GM19193 (cell line): ENCODE results near the gene RNF224.

Experiments used
- POLR2A ChIP-seq: IDR thresholded peaks from 4 replicates; pipeline ENCODE4 v1.6.1; 2011; ENCODE audit not compliant: insufficient read depth, insufficient read length; ENCODE audit errors: extremely low read depth

The RNF224 gene

DNA sequence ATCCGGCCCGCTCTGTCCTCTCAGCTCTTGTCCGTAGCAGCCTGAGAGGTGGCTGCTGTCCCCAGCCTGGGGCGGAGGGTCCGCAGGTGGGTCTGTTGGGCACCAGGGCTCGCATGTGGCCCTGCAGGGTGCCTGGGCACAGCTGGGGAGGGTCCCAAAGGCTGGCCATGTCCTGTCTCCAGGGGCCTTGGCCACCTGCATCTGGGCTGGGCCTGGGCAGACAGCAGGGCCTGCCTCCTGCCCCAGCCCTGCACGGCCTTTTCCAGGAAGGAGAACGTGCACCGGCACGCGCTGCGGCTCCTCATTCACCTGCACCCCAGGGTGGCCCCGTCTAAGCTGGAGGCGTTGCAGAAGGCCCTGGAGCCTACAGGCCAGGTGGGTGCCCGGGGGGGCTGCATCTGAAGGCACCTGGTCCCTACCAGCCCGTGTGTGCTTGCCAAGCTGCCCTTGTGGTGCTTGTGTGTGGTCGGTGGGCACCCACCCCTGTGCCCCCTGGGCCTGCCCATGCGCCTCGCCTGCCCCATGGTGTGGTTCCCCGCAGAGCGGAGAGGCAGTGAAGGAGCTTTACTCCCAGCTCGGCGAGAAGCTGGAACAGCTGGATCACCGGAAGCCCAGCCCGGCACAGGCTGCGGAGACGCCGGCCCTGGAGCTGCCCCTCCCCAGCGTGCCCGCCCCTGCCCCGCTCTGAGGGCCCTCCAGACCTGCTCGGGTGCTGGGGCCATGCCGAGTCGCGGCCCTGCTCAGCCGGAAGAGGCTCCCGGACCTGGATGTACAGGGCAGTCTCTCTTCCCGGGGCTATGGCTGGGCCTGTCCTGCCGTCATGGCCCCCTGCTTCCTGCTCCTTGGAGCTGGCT is 45.2 kb downstream of the RNF224 start:
- TF ChIP-seq POLR2A, result no peak

DNA sequence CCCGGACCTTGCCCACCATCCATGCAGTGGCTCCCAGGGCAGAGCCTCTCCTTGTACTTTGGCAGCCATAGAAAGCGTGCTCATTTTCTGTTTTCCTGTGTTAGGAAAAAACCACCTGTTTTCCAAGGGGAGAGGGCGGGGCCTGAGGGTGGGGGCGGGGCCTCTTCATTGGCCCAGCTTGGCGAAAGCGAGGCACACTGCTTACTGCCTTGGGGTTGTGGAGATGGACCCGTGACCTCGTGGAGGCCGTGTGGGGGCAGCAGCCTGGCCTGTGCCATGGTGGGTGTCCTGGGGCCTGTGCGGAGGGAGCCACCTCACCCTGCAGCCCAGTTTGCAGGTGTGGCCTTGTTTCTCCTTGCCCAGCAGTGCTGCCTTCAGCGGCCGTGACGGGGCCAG is 45.8 kb downstream of the RNF224 start:
- TF ChIP-seq POLR2A, result no peak

DNA sequence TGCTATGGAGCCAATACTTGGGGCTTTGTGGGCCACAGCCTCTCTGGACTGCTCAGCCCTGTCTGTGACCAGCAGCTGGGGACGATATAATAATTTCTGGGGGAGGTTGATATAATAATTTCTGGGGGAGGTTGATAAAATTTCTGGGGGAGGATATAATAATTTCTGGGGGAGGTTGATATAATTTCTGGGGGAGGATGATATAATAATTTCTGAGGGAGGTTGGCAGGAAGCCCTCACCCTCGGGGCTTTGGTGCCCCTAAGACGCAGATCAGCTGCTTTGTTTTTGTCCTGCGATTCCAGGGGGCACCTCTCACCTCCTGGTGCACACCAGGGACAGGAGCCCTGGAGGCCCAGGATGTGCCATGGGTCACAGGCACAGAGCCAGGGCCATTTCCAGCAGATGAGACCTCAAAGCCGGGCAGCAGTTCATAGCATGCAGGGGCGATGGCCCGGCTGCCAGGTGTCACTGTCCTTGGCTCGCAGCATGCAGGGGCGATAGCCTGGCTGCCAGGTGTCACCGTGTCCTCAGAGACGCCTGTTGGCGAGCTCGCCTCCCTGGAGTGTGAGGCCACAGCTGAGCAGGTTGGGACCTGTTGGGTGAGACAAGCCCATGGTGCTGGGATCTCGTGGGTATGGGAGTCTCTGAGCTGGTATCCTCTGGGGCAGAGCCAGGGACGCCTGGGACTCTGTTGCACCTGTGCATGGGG is 46.5 kb downstream of the RNF224 start:
- no peak for TF ChIP-seq POLR2A

DNA sequence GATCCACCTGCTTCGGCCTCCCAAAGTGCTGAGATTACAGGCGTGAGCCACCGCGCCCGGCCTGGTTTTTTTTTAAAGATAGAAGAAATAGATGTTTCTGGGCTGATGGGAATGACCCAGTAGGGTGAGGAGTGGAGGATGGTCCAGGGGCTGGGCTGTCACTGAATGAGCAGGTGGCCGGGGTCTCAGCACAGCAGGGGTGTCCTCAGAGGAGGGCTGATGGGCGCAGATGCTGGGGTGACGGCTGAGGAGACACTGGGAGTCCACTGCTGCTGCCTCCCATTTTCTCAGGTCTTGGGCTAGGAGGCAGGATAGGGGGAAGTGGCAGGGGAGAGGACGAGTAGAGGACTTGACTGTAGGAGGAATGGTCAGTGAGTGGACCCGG is 47.9 kb downstream of the RNF224 start:
- no peak for TF ChIP-seq POLR2A

DNA sequence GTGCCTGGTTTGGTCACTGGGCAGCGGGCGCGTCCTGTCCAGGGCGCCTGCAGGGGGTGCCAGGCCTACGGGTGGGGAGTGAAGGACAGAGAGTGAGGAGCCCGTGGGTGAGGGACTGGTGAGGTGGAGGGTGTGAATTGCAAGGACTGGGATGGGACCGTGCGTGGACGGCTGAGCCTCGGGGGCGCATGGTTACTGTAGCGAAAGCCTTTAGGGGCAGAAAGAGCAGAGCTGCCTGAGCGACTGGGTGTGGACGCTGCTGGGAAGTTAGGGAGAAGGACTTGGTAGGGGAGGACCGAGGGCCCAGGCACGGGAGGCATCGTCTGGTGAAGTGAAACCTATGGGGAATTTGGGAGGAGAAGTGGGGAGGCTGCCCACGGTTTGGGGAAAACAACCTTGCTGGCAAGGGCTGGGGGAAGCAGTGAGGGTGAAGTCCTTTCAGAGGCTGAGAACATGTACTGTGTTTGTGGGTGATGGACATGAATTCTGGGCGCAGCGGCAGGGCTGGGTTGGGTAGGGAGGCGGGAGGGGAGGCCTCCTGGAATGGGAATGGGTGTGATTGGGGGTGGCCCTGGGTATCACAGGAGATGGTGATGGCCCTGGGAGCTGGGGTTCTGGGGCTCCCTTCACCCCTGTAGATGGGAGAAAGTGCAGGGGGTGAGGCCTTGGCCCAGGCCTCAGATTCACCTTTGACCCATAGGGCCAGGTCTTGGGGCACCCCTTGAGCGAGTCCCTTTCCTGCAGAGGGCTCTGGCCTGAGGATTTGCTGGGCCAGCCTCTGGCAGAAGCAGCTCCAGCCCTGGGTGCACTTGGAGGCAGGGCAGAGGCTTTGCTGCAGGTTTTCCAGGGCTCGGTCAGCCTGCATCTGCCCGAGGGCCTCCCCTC is 48.5 kb downstream of the RNF224 start:
- TF ChIP-seq POLR2A, result no peak

DNA sequence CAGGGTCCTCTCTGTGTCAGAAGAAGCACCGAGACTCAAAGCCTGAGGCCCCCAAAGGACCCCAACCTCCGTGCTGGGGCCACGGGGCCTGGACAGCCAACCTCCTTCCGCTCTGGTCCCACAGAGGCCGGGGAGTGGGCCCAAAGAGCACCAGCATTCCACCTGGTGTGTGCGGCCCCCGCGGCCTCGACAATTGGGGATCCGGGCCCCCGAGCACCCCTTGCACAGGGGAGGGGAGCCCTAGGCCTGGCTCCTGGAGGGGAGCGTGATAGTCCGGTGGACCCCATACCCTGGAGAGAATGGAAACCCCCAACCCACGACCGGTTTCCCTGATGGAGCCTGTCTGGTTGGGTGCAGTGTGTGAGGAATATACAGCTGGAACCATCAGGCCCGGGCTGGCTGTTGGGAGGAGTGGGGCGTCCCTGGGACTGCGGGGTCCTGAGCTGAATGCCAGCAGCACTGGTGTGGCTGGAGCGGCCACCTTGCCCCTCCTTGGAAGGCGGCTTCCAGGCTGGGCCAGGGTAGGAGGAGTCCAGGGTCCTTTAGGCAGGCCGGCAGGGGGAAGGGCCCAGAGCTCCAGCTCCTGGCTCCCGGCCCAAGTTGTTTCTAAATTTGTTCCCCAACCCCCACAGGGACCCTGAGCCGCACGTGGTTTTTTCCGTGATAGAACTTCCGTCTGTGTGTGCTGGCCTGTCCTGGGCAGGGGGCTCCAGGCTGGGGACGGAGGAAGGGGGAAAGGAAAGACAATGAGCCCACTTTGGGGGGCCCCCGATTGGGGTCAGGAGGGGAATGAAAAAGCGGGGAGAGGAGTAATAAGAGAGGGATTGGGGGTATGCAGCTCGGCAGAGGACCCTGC is 49.4 kb downstream of the RNF224 start:
- no peak for TF ChIP-seq POLR2A

DNA sequence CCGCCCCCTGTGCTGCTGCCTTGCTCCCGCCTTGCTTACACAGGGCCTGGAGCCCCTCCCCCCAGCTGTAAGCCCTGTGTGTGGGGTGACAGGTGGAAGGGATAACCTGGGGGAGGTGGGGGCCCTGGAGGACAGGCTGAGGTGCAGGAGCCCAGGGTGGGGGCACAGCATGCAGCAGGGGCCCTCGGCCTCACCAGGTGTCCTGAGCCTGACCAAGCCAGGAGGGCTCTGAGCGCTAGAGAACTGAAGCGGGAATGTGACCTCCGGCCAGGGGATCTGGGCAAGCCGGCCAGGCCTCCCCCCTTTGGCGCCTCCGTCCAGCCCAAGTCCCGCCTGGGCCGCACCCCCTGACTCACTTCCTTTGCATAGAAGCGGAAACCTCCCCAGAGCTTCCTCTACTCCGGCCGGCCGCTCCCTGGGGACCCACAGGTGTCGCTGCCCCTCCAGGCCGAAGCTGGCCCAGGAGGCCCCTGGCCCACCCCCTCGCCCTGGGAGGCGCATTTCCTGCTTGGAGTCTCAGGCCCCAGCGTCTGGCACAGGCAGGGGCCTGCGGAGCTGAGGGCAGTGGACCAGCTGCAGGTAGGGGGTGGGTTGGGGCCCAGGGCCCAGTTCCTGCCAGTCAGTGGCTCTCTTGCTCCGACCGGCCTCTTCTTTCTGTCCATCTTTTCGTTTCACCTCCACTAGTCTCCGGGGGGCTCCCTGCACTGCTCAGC is 50.2 kb downstream of the RNF224 start, which contains the start of gene TOR4A:
Gene TOR4A (plus strand): TSS at position 398 of the 713 bp plus-strand sequence. CDS start 964 bp downstream, outside the sequence.
- no peak for TF ChIP-seq POLR2A

DNA sequence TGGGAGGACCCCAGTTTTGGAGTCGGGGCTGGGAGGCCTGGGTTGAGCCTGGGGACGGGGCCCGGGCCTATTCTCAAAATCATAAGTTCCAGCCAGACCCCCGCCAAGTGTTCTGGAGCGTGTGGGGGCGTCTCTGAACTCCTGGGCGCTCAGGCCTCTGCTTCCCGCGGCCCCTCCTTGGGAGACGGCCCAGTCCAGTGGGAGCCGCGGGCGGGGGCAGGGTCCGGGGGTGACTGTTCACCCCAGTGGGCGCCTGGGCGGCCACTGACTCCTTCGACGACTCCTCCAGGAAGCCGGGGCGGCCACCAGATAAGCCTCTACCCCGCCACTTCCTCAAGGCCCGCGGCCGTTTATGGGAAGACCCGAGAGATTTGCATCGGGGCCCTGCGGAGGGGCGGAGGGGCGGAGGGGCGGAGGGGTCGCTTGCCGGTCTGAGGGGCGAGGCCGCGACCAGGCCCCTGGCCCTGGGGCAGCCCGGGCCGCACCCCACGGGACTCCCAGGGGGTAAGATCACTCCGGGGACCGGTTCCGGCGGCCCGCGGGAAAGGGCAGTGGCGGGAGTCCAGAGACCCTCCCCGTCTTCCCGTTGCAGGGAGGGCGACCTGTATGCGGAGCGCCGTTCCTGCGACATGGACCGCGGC is 50.9 kb downstream of the RNF224 start:
- no peak for TF ChIP-seq POLR2A
